Sciatic nerve (tissue), 2 donors: ENCODE measurements around the gene CDK12. TPM values are rescaled to one million over a fixed set of nuclear protein-coding genes. Genes with fewer than 3 reads are reported as not detected.
"Not testable (repeated sequence)": the region's sequence is repeated elsewhere in the genome, so short reads cannot be mapped to it uniquely, and the experiment has no call there.

Experiments used
- ATAC-seq: fragments of 200-7000 bp; cut with Tn5 transposase; one replicate; pipeline ENCODE4 v1.9.1; 2020; ENCODE audit warnings: mild to moderate bottlenecking, moderate library complexity
- DNase-seq: peaks from one replicate; pipeline ENCODE4 v3.0.0-alpha.2; 2020; ENCODE audit warnings: low spot score
- intact Hi-C: fragments of 100-400 bp; cut with DNase I; formaldehyde crosslinking; loops from one replicate; pipeline ENCODE4 v1.14.2; 2022
- total RNA-seq: library from RNA; stranded (reverse); fragmentation: NEBNext Ultra II Directional; extraction: Animal tissue kit (Norgen Biotek cat#: 25700); gene quantifications from one replicate; pipeline ENCODE4 v1.2.1, GENCODE V29; 2021
- donor health status: DM: no; HTN: no; CAD: no.
- donor health status: DM: no; HTN: no; CAD: no.

CDK12 gene
- total RNA-seq, 1 donor from 2014 or later = 65.2 TPM

- ATAC-seq, DNase-seq, intact Hi-C loops: not testable (repeated sequence)
Measured at GRCh38 chr17:39487490-39487889, 26.2 kb downstream of the CDK12 start.

GRCh38 chr17:39487946-39488345 lies 26.7 kb downstream of the CDK12 start:
- intact Hi-C loops = no loop called here
- DNase-seq (no peak), ATAC-seq (no peak)

GRCh38 chr17:39496921-39497320 lies 35.6 kb downstream of the CDK12 start:
- intact Hi-C loops, DNase-seq, ATAC-seq: not testable (repeated sequence)

- ATAC-seq (no peak), DNase-seq (no peak)
- intact Hi-C loops = no loop called here
Measured at GRCh38 chr17:39507511-39507910, 46.2 kb downstream of the CDK12 start.

GRCh38 chr17:39508987-39509386 lies 47.7 kb downstream of the CDK12 start:
- ATAC-seq (no peak), DNase-seq (no peak)
- intact Hi-C loops = no loop called here

- intact Hi-C loops = no loop called here
- ATAC-seq = no peak
- DNase-seq = no peak
Measured at GRCh38 chr17:39513309-39513708, 52.0 kb downstream of the CDK12 start.

GRCh38 chr17:39513915-39514314 lies 52.6 kb downstream of the CDK12 start:
- intact Hi-C loops = no loop called here
- ATAC-seq = no peak
- no peak for DNase-seq

- no peak for ATAC-seq
- intact Hi-C loops = no loop called here
- DNase-seq = no peak
Measured at GRCh38 chr17:39517224-39517623, 55.9 kb downstream of the CDK12 start.

- no peak for ATAC-seq
- DNase-seq = no peak
- intact Hi-C loops = no loop called here
Measured at GRCh38 chr17:39525801-39526506, 64.7 kb downstream of the CDK12 start.

- intact Hi-C loops = no loop called here
- ATAC-seq (no peak), DNase-seq (no peak)
Measured at GRCh38 chr17:39527220-39527813, 66.0 kb downstream of the CDK12 start.

- DNase-seq (no peak), ATAC-seq (no peak)
- intact Hi-C loops = no loop called here
Measured at GRCh38 chr17:39529455-39529854, 68.2 kb downstream of the CDK12 start.

GRCh38 chr17:39530513-39530912 lies 69.2 kb downstream of the CDK12 start:
- no peak for DNase-seq
- intact Hi-C loops = no loop called here
- ATAC-seq = no peak

- ATAC-seq (no peak), DNase-seq (no peak)
- intact Hi-C loops = no loop called here
Measured at GRCh38 chr17:39531252-39531651, 70.0 kb downstream of the CDK12 start.

GRCh38 chr17:39533891-39534290 lies 72.6 kb downstream of the CDK12 start:
- intact Hi-C loops = no loop called here
- ATAC-seq (no peak), DNase-seq (no peak)

- intact Hi-C loops = no loop called here
Measured at GRCh38 chr17:39534768-39535405, 73.6 kb downstream of the CDK12 start.

GRCh38 chr17:39536468-39536867 lies 75.2 kb downstream of the CDK12 start:
- DNase-seq (no peak), ATAC-seq (no peak)
- intact Hi-C loops = no loop called here

More at GRCh38 chr17:39534768-39535405, 73.6 kb downstream of the CDK12 start:
- ATAC-seq = no peak
- DNase-seq = no peak

- ATAC-seq, DNase-seq, intact Hi-C loops: not testable (repeated sequence)
Measured at GRCh38 chr17:39537364-39537763, 76.1 kb downstream of the CDK12 start.

- intact Hi-C loops = no loop called here
- ATAC-seq = peak; percentile 30
Measured at GRCh38 chr17:39538866-39539265, 77.6 kb downstream of the CDK12 start.

GRCh38 chr17:39540611-39541010 lies 79.3 kb downstream of the CDK12 start:
- DNase-seq (no peak), ATAC-seq (no peak)
- intact Hi-C loops = no loop called here

More at GRCh38 chr17:39538866-39539265, 77.6 kb downstream of the CDK12 start:
- no peak for DNase-seq

GRCh38 chr17:39541652-39542051 lies 80.4 kb downstream of the CDK12 start:
- no peak for ATAC-seq
- intact Hi-C loops = no loop called here
- DNase-seq = no peak
